Stimulated activated CD8-positive, alpha-beta memory T cell treated with anti-CD3 and anti-CD28 coated beads, Interleukin-4, amount 100 ng/mL, for 24 hours (primary cell): ENCODE measurements around the gene MMEL1.

Source experiments
- DNase-seq: peaks from one replicate; pipeline ENCODE4 v3.0.0-alpha.2; 2020; ENCODE audit warnings: low read depth

Gene MMEL1

GRCh38 chr1:2604844-2605508 is 27.8 kb downstream of the MMEL1 start:
- no peak for DNase-seq

DNA sequence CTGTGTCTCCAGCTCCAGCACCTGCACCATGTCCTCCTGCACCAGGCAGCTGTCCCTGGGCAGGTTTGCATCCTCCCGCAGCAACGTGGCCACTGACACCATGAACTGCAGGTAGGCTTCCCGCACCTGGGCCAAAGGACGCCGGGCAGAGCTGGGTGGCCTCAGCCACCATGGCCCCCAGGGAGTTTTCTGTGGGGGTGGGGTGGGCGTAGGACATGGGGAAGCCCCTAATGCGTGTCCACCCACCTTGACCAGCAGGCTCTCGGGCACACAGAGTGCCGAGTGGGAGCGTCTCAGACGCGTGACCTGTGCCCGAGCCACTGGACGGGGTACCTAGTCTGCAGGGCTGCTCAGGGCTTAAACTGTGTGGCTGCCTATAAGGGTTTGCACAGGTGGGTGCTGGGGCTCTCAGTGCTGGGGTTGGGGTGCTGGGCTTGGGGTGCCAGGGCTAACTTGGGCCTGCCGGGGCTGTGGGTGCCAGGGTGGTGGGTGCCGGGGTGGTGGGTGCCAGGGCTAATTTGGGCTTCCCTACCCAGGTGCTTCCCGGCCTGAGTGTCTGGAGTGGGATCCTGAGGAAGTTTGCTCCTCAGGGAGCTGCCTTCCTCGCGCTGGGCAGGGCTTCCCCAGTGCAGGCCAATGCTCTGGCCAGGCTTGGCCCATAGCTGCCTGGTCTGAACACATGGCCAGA is 28.5 kb downstream of the MMEL1 start:
- DNase-seq, result no peak

DNA sequence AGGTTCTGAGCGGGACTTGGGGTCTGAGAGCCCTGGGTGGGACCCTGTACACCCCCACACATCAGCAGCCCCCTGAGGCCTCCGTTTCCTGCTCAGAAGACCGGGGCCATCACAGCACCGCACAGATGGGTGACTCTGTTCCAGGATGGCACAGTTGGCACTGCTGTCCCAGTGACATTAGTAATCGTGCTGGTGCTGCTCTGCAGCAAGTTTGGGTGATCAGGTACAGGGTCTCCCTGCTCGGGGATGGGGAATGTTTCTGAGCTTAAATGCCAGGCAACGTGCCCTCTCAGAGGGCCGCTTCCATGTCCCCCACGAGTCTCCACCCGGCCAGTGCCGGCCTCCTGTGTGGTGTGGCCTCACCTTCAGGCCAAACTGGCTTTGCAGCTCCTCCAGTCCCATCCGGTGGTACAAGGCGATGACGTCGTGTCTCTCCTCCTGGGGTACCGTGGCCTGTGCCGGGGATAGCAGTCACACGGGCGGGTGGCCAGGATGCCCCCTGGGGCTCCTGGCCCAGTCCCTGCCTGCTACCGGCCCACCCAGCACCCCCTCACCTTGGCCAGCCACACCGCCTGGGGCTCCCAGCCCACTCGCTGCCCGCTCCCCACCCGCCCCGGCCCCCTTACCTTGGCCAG is 29.2 kb downstream of the MMEL1 start:
- DNase-seq, result no peak

DNA sequence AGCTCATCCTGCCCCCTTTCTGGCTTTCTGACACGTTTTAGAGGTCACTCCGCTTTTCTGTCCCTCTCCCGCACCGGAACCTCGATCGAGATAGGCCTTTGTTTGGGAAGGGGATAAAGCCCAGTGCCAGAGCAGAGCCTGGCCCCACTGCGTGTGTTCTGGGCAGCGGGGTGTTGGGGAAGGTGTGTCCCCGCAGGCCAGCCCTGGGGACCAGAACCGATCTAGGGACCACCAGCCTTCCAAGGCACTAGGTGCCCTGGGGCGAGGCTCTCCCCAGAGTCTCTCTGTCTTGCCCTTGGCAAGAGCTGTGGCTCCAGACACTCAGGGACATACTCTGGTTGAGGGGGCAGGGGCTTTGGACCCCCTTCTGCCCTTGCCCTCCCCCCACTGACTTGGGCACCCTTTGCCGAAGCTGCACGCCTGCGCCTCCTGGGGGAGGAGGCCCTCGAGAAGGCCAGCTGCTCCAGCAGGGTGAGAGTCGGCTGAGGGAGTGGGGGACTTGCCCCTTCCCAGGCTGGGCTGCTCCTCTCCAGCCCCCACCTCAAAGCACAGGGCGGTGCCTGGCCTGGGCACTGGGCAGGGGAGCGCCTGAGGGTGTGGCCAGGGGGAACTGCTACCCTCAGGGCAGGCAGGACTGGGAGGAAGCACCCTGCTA is 29.8 kb downstream of the MMEL1 start:
- DNase-seq, result no peak

DNA sequence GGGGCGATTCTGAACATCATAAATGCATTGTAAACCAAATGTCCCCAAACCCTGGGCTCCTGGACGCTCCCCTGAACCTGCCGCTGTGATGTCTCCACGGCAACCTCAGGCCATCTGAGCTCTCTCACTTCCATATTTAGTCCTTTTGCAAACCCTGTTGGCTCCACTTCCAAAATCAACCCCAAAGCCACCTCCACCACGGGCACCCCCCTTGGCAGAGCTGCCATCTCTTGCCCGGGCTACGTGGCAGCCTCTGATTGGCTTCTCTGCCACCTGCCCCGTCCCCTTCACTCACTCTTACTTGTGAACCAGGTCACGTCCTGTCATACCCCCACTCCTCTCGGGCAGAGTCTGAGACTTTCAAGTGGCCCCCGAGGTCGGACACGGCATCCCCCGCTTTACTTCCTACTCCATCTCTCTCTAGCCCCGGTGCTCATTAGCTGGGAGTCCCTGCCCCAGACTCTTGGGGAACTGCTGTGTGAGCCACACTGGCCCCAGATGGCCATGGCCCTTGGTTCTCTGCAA is 30.4 kb downstream of the MMEL1 start:
- DNase-seq, result no peak

- no peak for DNase-seq
Measured at GRCh38 chr1:2601721-2602303, 31.0 kb downstream of the MMEL1 start.

DNA sequence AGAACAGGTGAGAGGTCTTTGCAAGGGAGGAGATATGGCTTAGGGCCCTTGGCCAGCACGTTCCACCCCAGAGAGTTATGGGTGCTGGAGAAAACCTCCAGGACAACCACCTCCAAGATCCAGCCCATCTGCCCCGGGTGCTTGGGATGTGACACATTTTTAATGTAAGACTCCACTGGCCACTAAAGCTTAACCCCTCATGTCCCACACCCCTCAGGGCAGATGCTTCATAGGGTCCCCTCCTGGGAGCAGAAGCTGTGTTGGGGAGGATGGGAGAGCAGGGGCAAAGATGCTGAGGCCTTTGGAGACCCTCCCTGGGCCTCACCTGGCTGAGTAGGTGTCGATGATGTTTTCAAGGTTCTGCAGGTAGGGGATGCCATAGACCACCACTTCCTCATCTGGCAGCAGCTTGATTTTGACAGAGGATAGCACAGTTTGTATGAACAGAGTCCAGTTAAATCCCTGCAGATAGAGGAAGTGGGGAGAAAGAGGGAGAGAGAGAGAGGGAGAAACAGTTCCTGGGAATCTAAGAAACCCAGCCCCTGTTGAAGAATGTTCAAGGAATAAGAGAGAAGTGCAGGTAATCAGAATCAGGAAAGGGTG is 34.4 kb downstream of the MMEL1 start:
- no peak for DNase-seq

GRCh38 chr1:2597441-2598328 is 35.1 kb downstream of the MMEL1 start:
- DNase-seq, result no peak

GRCh38 chr1:2596530-2597333 is 36.1 kb downstream of the MMEL1 start:
- DNase-seq, result no peak

DNA sequence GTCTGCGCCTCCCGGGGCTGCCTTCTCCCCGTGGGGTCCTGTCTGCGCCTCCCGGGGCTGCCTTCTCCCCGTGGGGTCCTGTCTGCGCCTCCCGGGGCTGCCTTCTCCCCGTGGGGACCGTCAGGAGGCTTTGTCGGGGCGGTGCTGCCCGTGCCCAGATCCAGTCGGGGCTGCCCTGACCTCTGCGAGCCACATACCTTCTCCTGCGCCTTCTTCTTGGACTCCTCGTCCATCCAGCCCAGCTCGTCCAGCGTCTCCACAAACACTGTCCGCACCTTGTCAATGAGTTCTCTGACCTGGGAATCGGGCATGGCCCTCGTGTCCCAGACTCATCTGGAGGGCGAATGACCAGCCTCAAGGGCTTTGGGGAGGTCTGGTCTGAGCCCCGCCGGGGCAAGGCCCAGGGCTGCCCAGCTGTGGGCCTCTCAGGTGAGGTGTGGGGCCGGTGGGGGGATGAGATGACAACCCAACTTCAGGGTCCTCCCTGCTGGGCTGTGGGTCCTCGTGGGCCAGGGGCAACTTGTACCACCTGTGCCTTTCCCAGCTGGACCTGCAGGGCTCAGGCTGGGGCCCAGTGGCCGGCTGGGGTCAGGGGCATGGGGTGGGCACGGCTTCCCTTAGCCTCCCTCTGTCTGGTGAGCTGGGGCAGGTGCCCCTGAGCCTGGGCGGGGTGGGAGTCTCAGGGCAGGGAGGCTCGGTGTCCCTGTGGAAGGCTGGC is 36.8 kb downstream of the MMEL1 start:
- DNase-seq, result no peak

DNA sequence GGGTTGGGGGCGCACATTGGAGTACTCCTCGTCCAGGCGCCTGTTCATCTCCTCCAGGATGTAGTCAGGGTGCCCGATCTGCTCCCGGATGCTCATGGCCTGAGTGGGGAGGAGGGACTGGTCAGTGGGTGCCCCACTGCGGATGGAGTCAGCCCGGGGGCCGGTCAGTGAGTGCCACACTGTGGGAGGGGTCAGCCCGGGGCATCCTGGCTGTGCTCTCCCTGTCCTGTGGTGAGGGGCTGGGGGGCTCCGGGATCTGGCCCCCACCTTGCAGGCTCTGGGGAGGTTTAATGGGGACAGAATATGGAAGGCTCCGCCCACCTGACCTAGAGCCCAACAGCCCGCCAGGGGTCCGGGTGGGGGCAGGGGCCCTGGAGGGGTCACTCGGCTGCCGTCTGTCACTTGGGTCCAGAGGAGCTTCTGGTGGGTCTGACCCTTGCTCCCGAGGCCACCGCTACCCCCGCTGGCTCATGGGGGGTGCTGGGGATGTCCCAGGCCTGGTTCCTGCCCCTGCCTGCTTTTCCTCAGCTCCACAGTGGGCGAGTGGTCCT is 37.5 kb downstream of the MMEL1 start:
- DNase-seq, result no peak

DNA sequence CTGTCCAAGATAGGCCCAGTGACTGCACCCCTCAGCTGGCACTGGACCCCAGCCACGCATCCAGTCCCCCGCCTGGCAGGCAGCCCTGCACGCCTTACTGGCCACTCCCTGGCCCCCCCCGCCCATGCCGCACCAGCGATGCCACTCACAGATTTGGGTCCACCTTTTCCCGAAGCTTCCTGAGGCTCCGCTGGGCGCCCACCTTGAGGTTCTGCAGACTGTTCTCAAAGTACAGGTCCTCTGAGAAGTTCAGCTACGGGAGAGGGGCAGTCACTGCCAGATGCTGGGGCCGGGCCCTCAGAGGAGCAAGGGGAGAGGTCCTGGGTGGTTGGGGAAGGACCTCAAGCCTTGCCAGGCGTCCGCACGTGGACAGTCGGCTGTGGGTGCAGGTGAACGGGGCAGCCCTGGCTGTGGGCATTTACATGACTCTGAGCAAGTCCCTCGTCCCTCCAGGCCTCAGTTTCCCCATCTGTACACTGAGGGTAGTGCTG is 38.1 kb downstream of the MMEL1 start:
- DNase-seq, result no peak

DNA sequence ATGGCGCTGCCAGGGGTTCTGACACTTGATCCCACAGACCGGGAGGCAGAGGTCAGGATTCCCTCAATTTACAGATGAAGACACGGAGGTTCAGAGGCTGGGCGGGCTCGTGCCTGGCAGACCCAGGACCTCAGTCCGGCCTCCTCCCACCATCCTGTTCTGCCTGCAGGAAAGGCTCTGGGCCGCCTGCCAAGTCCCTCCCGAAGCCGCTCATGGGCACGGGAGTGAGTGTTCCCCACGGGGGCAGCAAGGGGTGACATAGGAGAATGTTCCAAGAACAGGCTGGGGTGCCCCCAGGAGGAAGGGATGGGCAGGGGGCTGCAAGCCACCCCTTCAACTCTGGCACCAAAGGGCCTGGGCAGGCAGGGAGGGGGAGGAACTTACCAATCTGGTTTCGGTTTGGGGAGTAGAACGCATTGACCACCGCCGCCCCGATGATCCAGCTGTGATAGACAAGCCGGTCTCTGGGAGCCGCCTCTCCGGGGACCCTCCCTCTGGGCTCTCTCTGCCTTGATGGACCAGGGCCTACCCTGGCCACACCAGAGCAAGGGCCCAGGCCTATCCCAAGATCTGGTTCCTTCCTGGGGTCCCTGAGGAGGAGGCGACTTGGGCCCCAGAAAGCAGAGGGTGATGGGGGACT is 38.7 kb downstream of the MMEL1 start:
- DNase-seq, result no peak

DNA sequence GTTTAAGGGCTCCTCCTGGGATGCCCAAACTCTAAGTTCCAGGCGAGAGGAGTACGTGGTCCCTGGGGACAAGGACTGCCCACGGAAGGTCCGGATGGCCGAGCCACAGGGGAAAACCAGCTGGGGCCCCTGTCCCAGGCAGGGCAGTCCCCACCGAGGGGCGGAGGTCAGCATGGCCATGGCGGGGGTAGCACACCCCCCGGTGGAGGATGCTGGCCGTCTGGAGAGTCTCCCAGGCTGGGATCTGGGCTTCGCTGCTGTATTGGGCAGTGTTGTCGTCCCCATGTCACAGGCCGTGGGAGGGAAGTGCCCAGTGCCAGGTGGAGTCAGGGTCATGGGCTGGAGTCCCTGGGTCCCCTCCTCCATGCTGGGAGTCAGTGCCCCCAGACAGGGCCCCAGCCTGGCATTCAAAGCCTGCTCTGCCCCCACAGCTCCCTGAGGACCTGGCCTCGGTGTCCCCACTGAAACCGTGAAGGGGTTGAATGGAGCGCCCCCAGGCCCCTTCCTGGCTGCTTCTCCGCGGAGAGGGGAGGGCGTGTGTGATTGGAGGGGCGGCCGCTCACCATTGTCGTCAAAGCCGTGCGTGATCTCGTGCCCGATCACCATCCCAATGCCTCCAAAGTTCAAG is 39.5 kb downstream of the MMEL1 start:
- no peak for DNase-seq

DNA sequence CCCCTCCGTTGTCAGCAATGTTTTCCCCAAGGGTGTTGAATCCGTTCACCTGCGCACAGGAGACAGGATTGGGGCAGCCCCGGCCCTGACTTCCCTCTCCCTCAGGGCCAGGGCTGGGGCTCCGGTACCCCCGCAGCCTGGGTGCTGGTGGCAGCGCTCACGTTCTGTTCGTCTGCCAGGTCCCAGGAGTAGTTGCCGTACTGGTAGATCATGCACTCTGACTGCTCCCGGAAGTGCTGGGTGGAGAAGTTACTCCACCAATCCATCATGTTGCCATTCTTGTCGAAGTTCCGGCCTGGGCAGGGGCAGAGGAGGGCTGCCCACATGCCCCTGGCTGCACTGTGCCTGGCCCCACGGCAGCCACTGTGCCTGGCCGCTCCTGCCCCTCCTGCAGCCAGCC is 40.1 kb downstream of the MMEL1 start:
- DNase-seq, result no peak

DNA sequence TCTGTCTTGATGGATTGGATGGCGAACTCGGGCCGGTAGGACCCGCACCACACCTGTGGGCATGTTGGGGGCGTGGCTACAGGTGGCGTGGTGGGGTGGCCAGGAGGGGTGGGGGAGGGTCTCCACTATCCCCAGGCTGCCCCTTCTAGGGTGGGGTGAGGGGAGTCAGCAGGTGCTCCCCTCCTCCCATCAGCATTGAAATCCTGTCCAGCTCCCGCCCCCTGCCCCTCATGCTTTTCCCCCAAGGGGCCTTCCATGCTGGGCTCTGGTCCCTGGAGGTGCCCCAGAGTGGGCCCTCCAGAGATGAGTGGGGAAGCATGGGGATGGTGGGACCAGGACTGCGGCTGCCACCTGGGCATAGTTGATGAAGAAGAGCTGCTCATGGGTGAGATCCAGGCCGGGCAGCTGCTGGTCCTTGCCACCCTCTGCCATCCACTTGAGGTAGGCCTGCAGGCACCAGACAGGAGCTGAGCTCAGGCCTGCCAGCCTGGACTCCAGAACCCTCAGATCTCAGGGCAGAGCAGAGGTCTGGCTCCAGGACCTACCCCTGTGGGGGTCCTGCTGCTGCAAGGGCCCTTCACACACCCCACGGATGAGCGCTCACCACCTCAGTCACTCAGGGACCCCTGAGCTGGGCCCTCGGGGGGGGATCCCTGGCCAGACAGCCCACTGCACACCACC is 41.1 kb downstream of the MMEL1 start:
- no peak for DNase-seq

GRCh38 chr1:2591233-2591580 is 41.6 kb downstream of the MMEL1 start:
- DNase-seq, result no peak
